H1 (cell line): Measurements from ENCODE around the gene PRICKLE2. TPM values are rescaled to one million over a fixed set of nuclear protein-coding genes. Genes with fewer than 3 reads are reported as not detected.

ENCODE experiments used
- CTCF ChIA-PET: fragments of 300-600 bp; sonication (Branson Sonifier 250); formaldehyde crosslinking; loops from one replicate; lab custom pipeline; 2021; ENCODE audit not compliant: partially characterized antibody; lab: Charles Lee
- POLR2A ChIA-PET: fragments of 300-600 bp; sonication (Branson Sonifier 250); formaldehyde crosslinking; loops from one replicate; lab custom pipeline; 2021; ENCODE audit warnings: inconsistent platforms; ENCODE audit not compliant: partially characterized antibody; lab: Charles Lee
- DNase-seq, 2 experiments: peaks; one replicate each; pipeline versions ENCODE4 v3.0.0 to v3.0.0-alpha.2; 2010 to 2022; ENCODE audit warnings: low spot score in 2 of 2, low read depth in 1 of 2, mixed read lengths in 1 of 2
- FAIRE-seq: peaks from 2 replicates; lab custom pipeline; 2011; peaks lifted over from hg19 to GRCh38; lab: Jason Lieb, UNC
- H2AFZ ChIP-seq: 2 replicates; pipeline ENCODE4 v1.8.1; 2012; ENCODE audit warnings: low read length, inconsistent platforms
- H2AK5ac ChIP-seq: 2 replicates; pipeline ENCODE4 v1.6.1; 2013; ENCODE audit warnings: low read depth, low read length
- H2BK120ac ChIP-seq: replicated peaks from 2 replicates; pipeline ENCODE3; 2013; ENCODE audit warnings: low read depth, low read length, inconsistent platforms
- H2BK12ac ChIP-seq: 2 replicates; pipeline ENCODE4 v1.6.1; 2013; ENCODE audit warnings: low read depth, low read length
- H2BK15ac ChIP-seq: 2 replicates; pipeline ENCODE4 v1.6.1; 2013; ENCODE audit warnings: low read length
- H2BK20ac ChIP-seq: 2 replicates; pipeline ENCODE4 v1.6.1; 2013; ENCODE audit warnings: low read length
- H2BK5ac ChIP-seq: 2 replicates; pipeline ENCODE4 v1.6.1; 2013; ENCODE audit warnings: low read depth, low read length
- H3K14ac ChIP-seq: 2 replicates; pipeline ENCODE4 v1.6.1; 2013; ENCODE audit warnings: inconsistent platforms; ENCODE audit not compliant: insufficient read length
- H3K18ac ChIP-seq: 2 replicates; pipeline ENCODE4 v1.6.1; 2013; ENCODE audit warnings: low read length; ENCODE audit errors: extremely low read depth
- H3K23ac ChIP-seq: 2 replicates; pipeline ENCODE4 v1.6.1; 2013; ENCODE audit warnings: inconsistent platforms; ENCODE audit not compliant: insufficient read length
- H3K23me2 ChIP-seq: 2 replicates; pipeline ENCODE4 v1.6.1; 2013; ENCODE audit warnings: low read depth, low read length
- H3K27ac ChIP-seq: 2 replicates; pipeline ENCODE4 v1.6.1; 2011; ENCODE audit warnings: low read depth, low read length, inconsistent platforms
- H3K27me3 ChIP-seq, 4 experiments: replicated peaks in 1 of 4; 1 replicate in 1 of 4; 2 replicates in 3 of 4; pipeline versions ENCODE4 v1.6.1 to v1.8.1; 2011 to 2013; ENCODE audit warnings: low read length in 3 of 4, mild to moderate bottlenecking in 3 of 4, inconsistent platforms in 2 of 4, mixed read lengths in 2 of 4, moderate library complexity in 1 of 4; ENCODE audit not compliant: control insufficient read depth in 3 of 4, insufficient read depth in 3 of 4; ENCODE audit errors: extremely low read depth in 1 of 4
- H3K36me3 ChIP-seq, 4 experiments: 2 replicates each; pipeline versions ENCODE4 v1.6.1 to v1.8.1; 2011 to 2013; ENCODE audit warnings: mild to moderate bottlenecking in 4 of 4, low read length in 3 of 4, moderate library complexity in 2 of 4, control low read depth in 1 of 4, inconsistent platforms in 1 of 4; ENCODE audit not compliant: insufficient read depth in 4 of 4, control insufficient read depth in 2 of 4
- H3K4ac ChIP-seq: replicated peaks from 2 replicates; pipeline ENCODE3; 2013; ENCODE audit warnings: low read length, low read depth, mixed read lengths, inconsistent platforms; ENCODE audit not compliant: insufficient read length
- H3K4me1 ChIP-seq, 4 experiments: replicated peaks in 1 of 4; 1 replicate in 1 of 4; 2 replicates in 3 of 4; pipeline versions ENCODE4 v1.6.1 to v1.8.1; 2011 to 2013; ENCODE audit warnings: low read length in 3 of 4, inconsistent platforms in 2 of 4, mixed read lengths in 1 of 4; ENCODE audit not compliant: insufficient read depth in 4 of 4, control insufficient read depth in 3 of 4
- H3K4me2 ChIP-seq, 2 experiments: 2 replicates each; pipeline versions ENCODE4 v1.6.1 to v1.8.1; 2011 to 2013; ENCODE audit warnings: low read depth in 2 of 2, low read length in 2 of 2, control low read depth in 1 of 2, inconsistent platforms in 1 of 2, mild to moderate bottlenecking in 1 of 2; ENCODE audit not compliant: insufficient read depth in 1 of 2
- H3K4me3 ChIP-seq, 4 experiments: fragments of 200-600, 300-600 bp in 1 of 4; sonication (generic), shearing (Covaris generic), sonication (Bioruptor Twin) in 1 of 4; 2 replicates each; pipeline versions ENCODE4 v1.5.1 to v1.8.1; 2011 to 2016; ENCODE audit warnings: low read length in 4 of 4, low read depth in 3 of 4, control low read depth in 2 of 4, inconsistent platforms in 2 of 4, mild to moderate bottlenecking in 2 of 4, mixed read lengths in 1 of 4, moderate library complexity in 1 of 4; ENCODE audit not compliant: insufficient read depth in 2 of 4; ENCODE audit errors: extremely low read depth in 1 of 4
- H3K56ac ChIP-seq: replicated peaks from 2 replicates; pipeline ENCODE3; 2013; ENCODE audit warnings: low read depth, mild to moderate bottlenecking, mixed read lengths, low read length, inconsistent platforms; ENCODE audit not compliant: insufficient read length
- H3K79me1 ChIP-seq: 2 replicates; pipeline ENCODE4 v1.6.1; 2013; ENCODE audit warnings: low read depth, low read length, control low read depth
- H3K79me2 ChIP-seq, 2 experiments: 2 replicates each; pipeline versions ENCODE4 v1.6.1 to v1.8.1; 2012 to 2013; ENCODE audit warnings: low read length in 2 of 2, mild to moderate bottlenecking in 2 of 2, inconsistent platforms in 1 of 2; ENCODE audit not compliant: insufficient read depth in 2 of 2, control insufficient read depth in 1 of 2
- H3K9ac ChIP-seq, 4 experiments: replicated peaks in 1 of 4; 1 replicate in 1 of 4; 2 replicates in 3 of 4; pipeline versions ENCODE4 v1.6.1 to v1.8.1; 2011 to 2013; ENCODE audit warnings: low read depth in 3 of 4, low read length in 3 of 4, control low read depth in 2 of 4, mild to moderate bottlenecking in 2 of 4, moderate library complexity in 2 of 4, inconsistent platforms in 1 of 4; ENCODE audit errors: extremely low read depth in 1 of 4
- H3K9me3 ChIP-seq, 2 experiments: 2 replicates each; pipeline versions ENCODE4 v1.6.1 to v1.8.1; 2012 to 2013; ENCODE audit warnings: mild to moderate bottlenecking in 2 of 2, moderate library complexity in 2 of 2, control low read depth in 1 of 2, inconsistent platforms in 1 of 2, low read depth in 1 of 2, low read length in 1 of 2, mixed read lengths in 1 of 2; ENCODE audit not compliant: insufficient read depth in 2 of 2
- H4K20me1 ChIP-seq, 2 experiments: replicated peaks in 1 of 2; 2 replicates each; pipeline versions ENCODE3 to v1.8.1; 2011 to 2013; ENCODE audit warnings: inconsistent platforms in 2 of 2, low read length in 2 of 2, mild to moderate bottlenecking in 1 of 2; ENCODE audit not compliant: insufficient read depth in 2 of 2, control insufficient read depth in 1 of 2
- H4K5ac ChIP-seq: 2 replicates; pipeline ENCODE4 v1.6.1; 2013; ENCODE audit warnings: low read length, low read depth, mixed read lengths, inconsistent platforms; ENCODE audit not compliant: insufficient read length
- H4K8ac ChIP-seq: 2 replicates; pipeline ENCODE4 v1.8.0; 2013; ENCODE audit warnings: mild to moderate bottlenecking, moderate library complexity, low read length, inconsistent platforms; ENCODE audit not compliant: insufficient read depth; ENCODE audit errors: extremely low read depth
- H4K91ac ChIP-seq: replicated peaks from 2 replicates; pipeline ENCODE3; 2013; ENCODE audit warnings: low read length, mixed read lengths, inconsistent platforms; ENCODE audit not compliant: insufficient read length
- CHD2 ChIP-seq: IDR thresholded peaks from 2 replicates; pipeline ENCODE4 v1.6.1; 2012; ENCODE audit warnings: low read length, improper control_type of control experiment
- CREB1 ChIP-seq: IDR thresholded peaks from 2 replicates; pipeline ENCODE4 v1.6.1; 2012; ENCODE audit warnings: inconsistent platforms
- EP300 ChIP-seq, 2 experiments: IDR thresholded peaks; 1 replicate in 1 of 2; 2 replicates in 1 of 2; pipeline ENCODE4 v1.6.1; 2011 to 2012; ENCODE audit warnings: low read depth in 2 of 2, low read length in 2 of 2, mild to moderate bottlenecking in 2 of 2, borderline replicate concordance in 1 of 2, inconsistent platforms in 1 of 2, moderate library complexity in 1 of 2
- JUN ChIP-seq: IDR thresholded peaks from 2 replicates; pipeline ENCODE4 v1.6.1; 2011; ENCODE audit warnings: low read depth, mild to moderate bottlenecking, improper control_type of control experiment, low read length
- KDM4A ChIP-seq: IDR thresholded peaks from one replicate; pipeline ENCODE4 v1.7.1; 2012; ENCODE audit warnings: low read depth, mild to moderate bottlenecking, moderate library complexity, low read length, inconsistent platforms; ENCODE audit not compliant: severe bottlenecking
- NANOG ChIP-seq: IDR thresholded peaks from 2 replicates; pipeline ENCODE4 v1.6.1; 2011; ENCODE audit warnings: low read length, low read depth, mild to moderate bottlenecking, inconsistent platforms; ENCODE audit not compliant: insufficient read depth, poor library complexity, severe bottlenecking
- POU5F1 ChIP-seq: IDR thresholded peaks from 2 replicates; pipeline ENCODE4 v1.6.1; 2011; ENCODE audit warnings: low read depth, mild to moderate bottlenecking, low read length, moderate library complexity
- RFX5 ChIP-seq: IDR thresholded peaks from 2 replicates; pipeline ENCODE4 v1.6.1; 2011; ENCODE audit warnings: low read depth, low read length, improper control_type of control experiment, borderline replicate concordance
- SAP30 ChIP-seq: fragments of 300-600 bp; sonication (generic); IDR thresholded peaks from 2 replicates; pipeline ENCODE4 v1.7.1; 2012; ENCODE audit warnings: low read length, moderate library complexity, mild to moderate bottlenecking, inconsistent platforms; ENCODE audit not compliant: insufficient read depth, insufficient replicate concordance
- TBP ChIP-seq: IDR thresholded peaks from 2 replicates; pipeline ENCODE4 v1.6.1; 2011; ENCODE audit warnings: low read depth, low read length, improper control_type of control experiment
- TCF12 ChIP-seq: IDR thresholded peaks from 2 replicates; pipeline ENCODE4 v1.6.1; 2011; ENCODE audit warnings: low read depth, mild to moderate bottlenecking, low read length
- TEAD4 ChIP-seq: IDR thresholded peaks from 2 replicates; pipeline ENCODE4 v1.6.1; 2012; ENCODE audit warnings: low read depth, low read length, inconsistent platforms, mixed read lengths
- YY1 ChIP-seq: IDR thresholded peaks from 2 replicates; pipeline ENCODE4 v1.6.1; 2011; ENCODE audit warnings: low read depth, mild to moderate bottlenecking, low read length
- polyA plus RNA-seq, 7 experiments: library from polyadenylated mRNA; depleted of rRNA in 3 of 7; stranded (reverse) in 5 of 7; unstranded in 2 of 7; fragments of >200 nt in 5 of 7; fragments of 200-250 nt in 2 of 7; gene quantifications; 1 replicate in 5 of 7; 2 replicates in 1 of 7; 4 replicates in 1 of 7; pipeline versions ENCODE4 v1.2.1 to v1.2.3, GENCODE V29; 2011 to 2013; ENCODE audit warnings: missing spikeins in 2 of 7, mixed read lengths in 2 of 7
- total RNA-seq: library from RNA; stranded (reverse); fragmentation: NEBNext Ultra II Directional; extraction: Animal tissue kit (Norgen Biotek cat#: 25700); gene quantifications from 2 replicates; pipeline ENCODE4 v1.2.1, GENCODE V29; 2021
- TF ChIP-seq, protein P1 (sequence below): IDR thresholded peaks from 2 replicates; pipeline ENCODE4 v1.6.1; 2011; ENCODE audit warnings: low read depth, mild to moderate bottlenecking, low read length; ENCODE audit not compliant: insufficient read depth
- TF ChIP-seq, protein P2 (sequence below): IDR thresholded peaks from 2 replicates; pipeline ENCODE4 v1.6.1; 2012; ENCODE audit warnings: inconsistent platforms

Gene PRICKLE2
- total and polyA plus RNA-seq, 2 of the 8 experiments (the other 6 are each of a cell fraction or from before 2014, with no cell fraction given) = 2.9 to 8.0 TPM

DNA sequence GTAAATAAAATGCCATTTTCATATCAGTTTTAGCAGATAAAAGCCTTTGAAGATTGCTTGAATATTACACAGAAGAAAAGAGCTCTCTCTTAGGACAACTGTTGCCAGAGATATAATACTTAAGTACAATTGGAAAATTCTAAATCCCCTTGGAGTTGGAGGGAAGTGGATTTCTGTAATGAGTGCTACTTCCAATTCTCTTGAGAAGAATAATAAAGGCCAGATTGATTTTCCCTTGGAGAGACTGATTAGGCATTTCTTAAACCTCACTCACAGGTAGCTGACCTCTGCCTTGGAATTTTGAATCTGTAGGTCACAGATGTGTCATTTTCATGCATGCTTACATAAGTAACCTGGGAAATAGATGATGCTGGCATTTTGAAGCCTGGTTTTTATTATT lies 172.1 kb downstream of the PRICKLE2 start:
- no peaks in the 10 kb centered on the region for H3K79me1 ChIP-seq
- no peak overlapping the region for H2BK12ac ChIP-seq
- H2BK5ac ChIP-seq = no peak overlapping the region
- CTCF ChIA-PET = interaction anchor here (1.2 to 3.4 kb wide), 5 partner anchors 23 to 410 kb away, joined by 3 to 17 read pairs (median 4); no protein-coding TSS in a partner anchor
- no peak for FAIRE-seq
- H4K20me1 ChIP-seq = no peaks in the 10 kb centered on the region
- no peak overlapping the region for H3K18ac ChIP-seq
- H3K23ac ChIP-seq = no peak overlapping the region
- H3K4me2 ChIP-seq = no peak overlapping the region
- no peaks in the 10 kb centered on the region for H3K27me3 ChIP-seq
- H3K79me2 ChIP-seq = no peaks in the 10 kb centered on the region
- peaks cover 3 to 21% (median 16%) of the 10 kb centered on the region in 4 experiments; a peak in 6 of 7 replicates for H3K4me1 ChIP-seq
- no peaks in the 10 kb centered on the region for H3K36me3 ChIP-seq
- H4K91ac ChIP-seq = no peak overlapping the region
- H2AK5ac ChIP-seq = no peak overlapping the region
- H3K23me2 ChIP-seq = no peaks in the 10 kb centered on the region; the same call in 1 of the 2 replicates
- POLR2A ChIA-PET = no interaction called here
- no peak overlapping the region for H4K8ac ChIP-seq
- no peak overlapping the region for H3K14ac ChIP-seq
- H2BK120ac ChIP-seq = no peak overlapping the region
- no peak for DNase-seq
- no peak overlapping the region for H2BK20ac ChIP-seq
- H4K5ac ChIP-seq = no peak overlapping the region
- no peak overlapping the region for H3K9ac ChIP-seq
- H2AFZ ChIP-seq = no peak overlapping the region
- no peak overlapping the region for H2BK15ac ChIP-seq
- no peak overlapping the region for H3K4me3 ChIP-seq
- no peak overlapping the region for H3K56ac ChIP-seq
- no peak overlapping the region for H3K4ac ChIP-seq
- H3K27ac ChIP-seq = no peak overlapping the region
- H3K9me3 ChIP-seq = no peaks in the 10 kb centered on the region
- no peak for TF ChIP-seq NANOG
- TF ChIP-seq TEAD4 = no peak
- no peak for TF ChIP-seq TBP
- no peak for TF ChIP-seq POU5F1
- TF ChIP-seq, protein P1, sequence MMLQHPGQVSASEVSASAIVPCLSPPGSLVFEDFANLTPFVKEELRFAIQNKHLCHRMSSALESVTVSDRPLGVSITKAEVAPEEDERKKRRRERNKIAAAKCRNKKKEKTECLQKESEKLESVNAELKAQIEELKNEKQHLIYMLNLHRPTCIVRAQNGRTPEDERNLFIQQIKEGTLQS = no peak
- no peak for TF ChIP-seq CREB1
- no peak for TF ChIP-seq CHD2
- TF ChIP-seq EP300 (IDR thresholded peaks at IDR 0.05; ENCODE audit: borderline replicate concordance in 1 of 2, low read depth in 2 of 2, low read length in 2 of 2) = no peak
- TF ChIP-seq, protein P2, sequence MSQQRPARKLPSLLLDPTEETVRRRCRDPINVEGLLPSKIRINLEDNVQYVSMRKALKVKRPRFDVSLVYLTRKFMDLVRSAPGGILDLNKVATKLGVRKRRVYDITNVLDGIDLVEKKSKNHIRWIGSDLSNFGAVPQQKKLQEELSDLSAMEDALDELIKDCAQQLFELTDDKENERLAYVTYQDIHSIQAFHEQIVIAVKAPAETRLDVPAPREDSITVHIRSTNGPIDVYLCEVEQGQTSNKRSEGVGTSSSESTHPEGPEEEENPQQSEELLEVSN = no peak
- no peak for TF ChIP-seq RFX5
- no peak for TF ChIP-seq KDM4A
- TF ChIP-seq SAP30 = no peak
- TF ChIP-seq TCF12 = no peak
- no peak for TF ChIP-seq YY1
- no peak for TF ChIP-seq JUN
